Hematopoietic multipotent progenitor cell treated with erythropoietin and hydrocortisone succinate and interleukin-3 and kit ligand, for 15 days (in vitro differentiated cells): ENCODE measurements around the gene LMOD3.

Experiments
- DNase-seq: peaks from one replicate; pipeline ENCODE4 v3.0.0-alpha.2; 2015; ENCODE audit warnings: low spot score

The LMOD3 gene

GRCh38 chr3:69058180-69058946, 64.0 kb downstream of the LMOD3 start:
- no peak for DNase-seq
